H1 (cell line): Measurements from ENCODE around the gene TNFRSF13B.
"Not testable (repeated sequence)": the region's sequence is repeated elsewhere in the genome, so short reads cannot be mapped to it uniquely, and the experiment has no call there.

Experiments
- CEBPB ChIP-seq: IDR thresholded peaks from 2 replicates; pipeline ENCODE4 v1.6.1; 2012; ENCODE audit warnings: low read depth, low read length
- CHD1 ChIP-seq: IDR thresholded peaks from 2 replicates; pipeline ENCODE4 v1.6.1; 2012; ENCODE audit warnings: low read depth, low read length, improper control_type of control experiment
- EP300 ChIP-seq, 2 experiments: IDR thresholded peaks; 1 replicate in 1 of 2; 2 replicates in 1 of 2; pipeline ENCODE4 v1.6.1; 2011 to 2012; ENCODE audit warnings: low read depth in 2 of 2, low read length in 2 of 2, mild to moderate bottlenecking in 2 of 2, borderline replicate concordance in 1 of 2, inconsistent platforms in 1 of 2, moderate library complexity in 1 of 2
- MAFK ChIP-seq: IDR thresholded peaks from 2 replicates; pipeline ENCODE4 v1.6.1; 2012; ENCODE audit warnings: low read depth, mild to moderate bottlenecking, improper control_type of control experiment, low read length
- POLR2AphosphoS5 ChIP-seq: IDR thresholded peaks from 2 replicates; pipeline ENCODE4 v1.6.1; 2011; ENCODE audit warnings: low read depth, low read length
- SIN3A ChIP-seq, 2 experiments: IDR thresholded peaks in 1 of 2; conservative IDR thresholded peaks in 1 of 2; 2 replicates each; pipeline ENCODE4 v1.6.1; 2011 to 2012; ENCODE audit warnings: low read length in 2 of 2, improper control_type of control experiment in 1 of 2, low read depth in 1 of 2, mild to moderate bottlenecking in 1 of 2
- SP4 ChIP-seq: IDR thresholded peaks from 2 replicates; pipeline ENCODE4 v1.6.1; 2012; ENCODE audit warnings: low read length, inconsistent platforms
- TF ChIP-seq, protein P1 (sequence below), 3 experiments: IDR thresholded peaks; 1 replicate in 2 of 3; 2 replicates in 1 of 3; pipeline versions ENCODE4 v1.5.1 to v1.6.1; 2011; ENCODE audit warnings: low read length in 3 of 3, mild to moderate bottlenecking in 3 of 3, inconsistent platforms in 2 of 3, low read depth in 1 of 3, moderate library complexity in 1 of 3; ENCODE audit not compliant: insufficient read depth in 1 of 3; ENCODE audit errors: control extremely low read depth in 1 of 3

DNA sequence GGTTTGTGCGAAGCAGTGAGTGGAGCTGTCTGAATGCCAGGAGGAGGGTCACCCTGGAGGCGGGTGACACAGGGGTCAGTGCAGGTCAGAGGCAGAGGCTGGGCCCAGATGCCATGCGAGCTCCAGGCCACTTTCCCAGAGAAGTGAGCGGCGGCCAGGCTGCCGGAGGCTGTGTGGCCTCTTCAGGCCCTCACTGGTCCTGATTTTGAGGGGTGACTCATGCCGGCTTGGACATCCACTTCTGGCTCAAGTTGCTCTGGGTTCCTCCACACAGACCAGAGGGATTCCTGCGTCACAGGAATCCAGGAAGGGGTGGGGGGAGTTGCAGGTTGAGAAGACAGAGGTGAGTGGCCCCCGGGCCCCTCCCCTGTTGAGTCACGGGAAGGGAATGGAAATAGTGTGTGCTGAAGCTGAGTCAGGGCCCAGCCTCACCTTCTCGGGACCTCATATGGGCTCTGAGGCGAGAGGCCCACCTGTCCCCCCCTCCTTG, 38.7 kb upstream of the TNFRSF13B start:
- not testable (repeated sequence) for TF ChIP-seq POLR2AphosphoS5; EP300 (IDR thresholded peaks at IDR 0.05; ENCODE audit: borderline replicate concordance in 1 of 2, low read depth in 2 of 2, low read length in 2 of 2); SIN3A (conservative IDR thresholded peaks at IDR 0.05 in 1 of 2, IDR thresholded peaks at IDR 0.05 in 1 of 2; ENCODE audit: low read depth in 1 of 2, low read length in 2 of 2); SP4; CHD1; MAFK; CEBPB
- TF ChIP-seq, protein P1, sequence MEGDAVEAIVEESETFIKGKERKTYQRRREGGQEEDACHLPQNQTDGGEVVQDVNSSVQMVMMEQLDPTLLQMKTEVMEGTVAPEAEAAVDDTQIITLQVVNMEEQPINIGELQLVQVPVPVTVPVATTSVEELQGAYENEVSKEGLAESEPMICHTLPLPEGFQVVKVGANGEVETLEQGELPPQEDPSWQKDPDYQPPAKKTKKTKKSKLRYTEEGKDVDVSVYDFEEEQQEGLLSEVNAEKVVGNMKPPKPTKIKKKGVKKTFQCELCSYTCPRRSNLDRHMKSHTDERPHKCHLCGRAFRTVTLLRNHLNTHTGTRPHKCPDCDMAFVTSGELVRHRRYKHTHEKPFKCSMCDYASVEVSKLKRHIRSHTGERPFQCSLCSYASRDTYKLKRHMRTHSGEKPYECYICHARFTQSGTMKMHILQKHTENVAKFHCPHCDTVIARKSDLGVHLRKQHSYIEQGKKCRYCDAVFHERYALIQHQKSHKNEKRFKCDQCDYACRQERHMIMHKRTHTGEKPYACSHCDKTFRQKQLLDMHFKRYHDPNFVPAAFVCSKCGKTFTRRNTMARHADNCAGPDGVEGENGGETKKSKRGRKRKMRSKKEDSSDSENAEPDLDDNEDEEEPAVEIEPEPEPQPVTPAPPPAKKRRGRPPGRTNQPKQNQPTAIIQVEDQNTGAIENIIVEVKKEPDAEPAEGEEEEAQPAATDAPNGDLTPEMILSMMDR (IDR thresholded peaks at IDR 0.05; ENCODE audit: control extremely low read depth in 1 of 3, insufficient read depth in 1 of 3, low read depth in 1 of 3, low read length in 3 of 3): not testable (repeated sequence)
